ENCODE measurements around the gene TSC1.

TSC1 gene

DNA sequence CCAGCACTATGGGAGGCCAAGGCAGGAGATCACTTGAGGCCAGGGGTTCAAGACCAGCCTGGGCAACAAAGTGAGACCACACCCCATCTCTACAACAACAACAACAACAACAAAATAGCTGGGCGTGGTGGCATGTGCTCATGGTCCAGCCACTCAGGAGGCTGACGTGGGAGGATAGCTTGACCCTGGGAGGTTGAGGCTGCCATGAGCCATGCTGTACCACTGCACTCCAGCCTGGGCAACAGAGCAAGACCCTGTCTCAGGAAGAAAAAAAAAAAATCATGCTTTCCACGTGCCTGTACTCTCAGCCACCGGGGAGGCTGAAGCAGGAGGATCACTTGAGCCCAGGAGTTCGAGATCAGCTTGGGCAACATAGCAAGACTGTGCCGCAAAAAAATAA, 29.5 kb downstream of the TSC1 start:
- Histone ChIP-seq H3K79me2 (ENCODE audit: low read length) (no peaks in the 10 kb centered on the region), H2AFZ (ENCODE audit: low read length) (no peak overlapping the region), H3K9me3 (replicated peaks; ENCODE audit: insufficient read depth, low read length) (no peaks in the 10 kb centered on the region), H3K9ac (ENCODE audit: low read length) (no peak overlapping the region), H3K4me1 (ENCODE audit: low read length) (no peaks in the 10 kb centered on the region), H3F3A (ENCODE audit: insufficient read depth, low read length) (no peaks in the 10 kb centered on the region), H4K20me1 (ENCODE audit: insufficient read depth, low read length) (no peaks in the 10 kb centered on the region), H3K9me2 (replicated peaks; ENCODE audit: insufficient read depth, low read length) (no peaks in the 10 kb centered on the region), H3K4me3 (ENCODE audit: low read length) (no peak overlapping the region), H3K27me3 (replicated peaks; ENCODE audit: insufficient read depth, low read length) (no peaks in the 10 kb centered on the region), H3K27ac (ENCODE audit: low read length) (no peak overlapping the region), H3K36me3 (replicated peaks; ENCODE audit: insufficient read depth, low read length) (no peaks in the 10 kb centered on the region), H3K4me2 (ENCODE audit: low read depth, low read length) (no peak overlapping the region)
- TF ChIP-seq EZH2phosphoT487 (IDR thresholded peaks at IDR 0.05; ENCODE audit: low read length) = no peak
- no peak for TF ChIP-seq EZH2 (optimal IDR thresholded peaks at IDR 0.05; ENCODE audit: low read depth, low read length)
- TF ChIP-seq, protein P1, sequence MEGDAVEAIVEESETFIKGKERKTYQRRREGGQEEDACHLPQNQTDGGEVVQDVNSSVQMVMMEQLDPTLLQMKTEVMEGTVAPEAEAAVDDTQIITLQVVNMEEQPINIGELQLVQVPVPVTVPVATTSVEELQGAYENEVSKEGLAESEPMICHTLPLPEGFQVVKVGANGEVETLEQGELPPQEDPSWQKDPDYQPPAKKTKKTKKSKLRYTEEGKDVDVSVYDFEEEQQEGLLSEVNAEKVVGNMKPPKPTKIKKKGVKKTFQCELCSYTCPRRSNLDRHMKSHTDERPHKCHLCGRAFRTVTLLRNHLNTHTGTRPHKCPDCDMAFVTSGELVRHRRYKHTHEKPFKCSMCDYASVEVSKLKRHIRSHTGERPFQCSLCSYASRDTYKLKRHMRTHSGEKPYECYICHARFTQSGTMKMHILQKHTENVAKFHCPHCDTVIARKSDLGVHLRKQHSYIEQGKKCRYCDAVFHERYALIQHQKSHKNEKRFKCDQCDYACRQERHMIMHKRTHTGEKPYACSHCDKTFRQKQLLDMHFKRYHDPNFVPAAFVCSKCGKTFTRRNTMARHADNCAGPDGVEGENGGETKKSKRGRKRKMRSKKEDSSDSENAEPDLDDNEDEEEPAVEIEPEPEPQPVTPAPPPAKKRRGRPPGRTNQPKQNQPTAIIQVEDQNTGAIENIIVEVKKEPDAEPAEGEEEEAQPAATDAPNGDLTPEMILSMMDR (IDR thresholded peaks at IDR 0.05; ENCODE audit: low read length) = no peak
- DNase-seq = no peak

DNA sequence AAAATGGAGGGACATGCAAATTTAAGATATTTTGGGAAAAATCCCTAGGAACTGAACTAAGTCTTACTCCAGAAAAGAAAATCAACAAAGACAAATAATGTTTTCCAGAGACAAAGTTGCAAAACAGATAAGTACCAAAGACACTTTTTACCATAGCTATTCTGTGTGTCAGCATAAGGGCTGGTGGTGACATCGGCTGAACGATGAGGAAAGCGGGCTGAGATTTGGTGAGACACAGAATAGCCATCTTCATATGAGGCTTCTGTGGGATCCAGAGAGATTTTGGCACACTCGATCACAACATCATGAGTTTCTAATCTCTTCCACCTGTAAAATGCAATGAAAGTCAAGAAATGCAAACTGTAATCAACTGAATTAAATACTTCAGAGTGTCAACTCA, 32.3 kb downstream of the TSC1 start:
- no peak overlapping the region for H3K4me3 ChIP-seq (ENCODE audit: low read length)
- no peak overlapping the region for H3K27ac ChIP-seq (ENCODE audit: low read length)
- H3K9ac ChIP-seq (ENCODE audit: low read length) = no peak overlapping the region
- H3K27me3 ChIP-seq (replicated peaks; ENCODE audit: insufficient read depth, low read length) = no peaks in the 10 kb centered on the region
- TF ChIP-seq EZH2phosphoT487 (IDR thresholded peaks at IDR 0.05; ENCODE audit: low read length) (no peak), EZH2 (optimal IDR thresholded peaks at IDR 0.05; ENCODE audit: low read depth, low read length) (no peak)
- TF ChIP-seq, protein P1 (IDR thresholded peaks at IDR 0.05; ENCODE audit: low read length) = no peak
- H3K4me2 ChIP-seq (ENCODE audit: low read depth, low read length) = no peak overlapping the region
- no peaks in the 10 kb centered on the region for H3K36me3 ChIP-seq (replicated peaks; ENCODE audit: insufficient read depth, low read length)
- H2AFZ ChIP-seq (ENCODE audit: low read length) = no peak overlapping the region
- H3K79me2 ChIP-seq (ENCODE audit: low read length) = no peaks in the 10 kb centered on the region
- H4K20me1 ChIP-seq (ENCODE audit: insufficient read depth, low read length) = no peaks in the 10 kb centered on the region
- no peaks in the 10 kb centered on the region for H3F3A ChIP-seq (ENCODE audit: insufficient read depth, low read length)
- no peak for DNase-seq
- H3K4me1 ChIP-seq (ENCODE audit: low read length) = no peaks in the 10 kb centered on the region
- no peaks in the 10 kb centered on the region for H3K9me3 ChIP-seq (replicated peaks; ENCODE audit: insufficient read depth, low read length)
- no peaks in the 10 kb centered on the region for H3K9me2 ChIP-seq (replicated peaks; ENCODE audit: insufficient read depth, low read length)

DNA sequence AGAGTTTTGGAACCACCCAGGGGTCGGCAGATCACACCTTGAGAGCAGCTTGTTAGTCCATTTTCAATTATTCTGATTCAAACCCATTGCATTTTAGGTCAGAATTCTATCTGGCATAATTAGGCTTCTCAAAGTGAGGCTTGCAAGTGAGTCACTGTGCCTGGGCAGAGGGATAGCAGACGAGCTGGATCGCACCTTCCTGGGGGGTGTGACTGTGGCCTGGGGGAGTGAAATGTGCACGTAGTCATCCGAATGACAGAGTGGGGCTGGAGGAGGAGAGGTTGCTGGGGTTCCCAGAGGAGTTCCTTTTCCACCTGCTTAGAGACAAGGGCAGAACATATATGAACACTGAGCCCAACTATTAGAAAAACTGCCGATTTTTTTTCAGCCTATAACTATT, 34.0 kb downstream of the TSC1 start:
- Histone ChIP-seq H4K20me1 (ENCODE audit: insufficient read depth, low read length) (no peaks in the 10 kb centered on the region), H3K27me3 (replicated peaks; ENCODE audit: insufficient read depth, low read length) (no peaks in the 10 kb centered on the region), H3K9me3 (replicated peaks; ENCODE audit: insufficient read depth, low read length) (no peaks in the 10 kb centered on the region), H3K9ac (ENCODE audit: low read length) (no peak overlapping the region), H3K4me3 (ENCODE audit: low read length) (no peak overlapping the region), H3K4me1 (ENCODE audit: low read length) (no peaks in the 10 kb centered on the region), H2AFZ (ENCODE audit: low read length) (no peak overlapping the region), H3K4me2 (ENCODE audit: low read depth, low read length) (no peak overlapping the region), H3F3A (ENCODE audit: insufficient read depth, low read length) (no peaks in the 10 kb centered on the region; the same call in 1 of the 2 replicates), H3K27ac (ENCODE audit: low read length) (no peak overlapping the region), H3K79me2 (ENCODE audit: low read length) (no peaks in the 10 kb centered on the region), H3K36me3 (replicated peaks; ENCODE audit: insufficient read depth, low read length) (no peaks in the 10 kb centered on the region), H3K9me2 (replicated peaks; ENCODE audit: insufficient read depth, low read length) (no peaks in the 10 kb centered on the region)
- TF ChIP-seq EZH2 (optimal IDR thresholded peaks at IDR 0.05; ENCODE audit: low read depth, low read length) (no peak), EZH2phosphoT487 (IDR thresholded peaks at IDR 0.05; ENCODE audit: low read length) (no peak)
- TF ChIP-seq, protein P1 (IDR thresholded peaks at IDR 0.05; ENCODE audit: low read length) = no peak
- DNase-seq = no peak
